D721Med (cell line): ENCODE results near the gene LIMK1.
"Not testable (repeated sequence)": the region's sequence is repeated elsewhere in the genome, so short reads cannot be mapped to it uniquely, and the experiment has no call there.

Experiments used
- DNase-seq: peaks from one replicate; pipeline ENCODE4 v3.0.0; 2011; ENCODE audit warnings: low spot score; ENCODE audit not compliant: insufficient read length
- FAIRE-seq: peaks from 2 replicates; lab custom pipeline; 2011; peaks lifted over from hg19 to GRCh38; lab: Jason Lieb, UNC
- TF ChIP-seq, protein P1 (sequence below): IDR thresholded peaks from 2 replicates; pipeline ENCODE4 v1.5.1; 2012; ENCODE audit warnings: mild to moderate bottlenecking, control low read depth; ENCODE audit not compliant: insufficient read depth; ENCODE audit errors: missing control alignments

LIMK1 gene

GRCh38 chr7:74106846-74107245 lies 23.2 kb downstream of the LIMK1 start:
- no peak for DNase-seq
- no peak for FAIRE-seq
- TF ChIP-seq, protein P1, sequence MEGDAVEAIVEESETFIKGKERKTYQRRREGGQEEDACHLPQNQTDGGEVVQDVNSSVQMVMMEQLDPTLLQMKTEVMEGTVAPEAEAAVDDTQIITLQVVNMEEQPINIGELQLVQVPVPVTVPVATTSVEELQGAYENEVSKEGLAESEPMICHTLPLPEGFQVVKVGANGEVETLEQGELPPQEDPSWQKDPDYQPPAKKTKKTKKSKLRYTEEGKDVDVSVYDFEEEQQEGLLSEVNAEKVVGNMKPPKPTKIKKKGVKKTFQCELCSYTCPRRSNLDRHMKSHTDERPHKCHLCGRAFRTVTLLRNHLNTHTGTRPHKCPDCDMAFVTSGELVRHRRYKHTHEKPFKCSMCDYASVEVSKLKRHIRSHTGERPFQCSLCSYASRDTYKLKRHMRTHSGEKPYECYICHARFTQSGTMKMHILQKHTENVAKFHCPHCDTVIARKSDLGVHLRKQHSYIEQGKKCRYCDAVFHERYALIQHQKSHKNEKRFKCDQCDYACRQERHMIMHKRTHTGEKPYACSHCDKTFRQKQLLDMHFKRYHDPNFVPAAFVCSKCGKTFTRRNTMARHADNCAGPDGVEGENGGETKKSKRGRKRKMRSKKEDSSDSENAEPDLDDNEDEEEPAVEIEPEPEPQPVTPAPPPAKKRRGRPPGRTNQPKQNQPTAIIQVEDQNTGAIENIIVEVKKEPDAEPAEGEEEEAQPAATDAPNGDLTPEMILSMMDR, result no peak

- no peak for DNase-seq
- FAIRE-seq, result no peak
- TF ChIP-seq, protein P1, result peak; percentile 5
These were observed 31.7 kb downstream of the LIMK1 start for GRCh38 chr7:74115326-74115725.

- FAIRE-seq, result no peak
- TF ChIP-seq, protein P1, result no peak
- DNase-seq, result no peak
These were observed 32.8 kb downstream of the LIMK1 start for GRCh38 chr7:74116356-74116755.

GRCh38 chr7:74119831-74120230 lies 36.2 kb downstream of the LIMK1 start:
- DNase-seq (no peak), FAIRE-seq (no peak)
- TF ChIP-seq, protein P1, result no peak

- DNase-seq, result no peak
- no peak for FAIRE-seq
- TF ChIP-seq, protein P1, result no peak
These were observed 38.0 kb downstream of the LIMK1 start for GRCh38 chr7:74121401-74122249.

DNA sequence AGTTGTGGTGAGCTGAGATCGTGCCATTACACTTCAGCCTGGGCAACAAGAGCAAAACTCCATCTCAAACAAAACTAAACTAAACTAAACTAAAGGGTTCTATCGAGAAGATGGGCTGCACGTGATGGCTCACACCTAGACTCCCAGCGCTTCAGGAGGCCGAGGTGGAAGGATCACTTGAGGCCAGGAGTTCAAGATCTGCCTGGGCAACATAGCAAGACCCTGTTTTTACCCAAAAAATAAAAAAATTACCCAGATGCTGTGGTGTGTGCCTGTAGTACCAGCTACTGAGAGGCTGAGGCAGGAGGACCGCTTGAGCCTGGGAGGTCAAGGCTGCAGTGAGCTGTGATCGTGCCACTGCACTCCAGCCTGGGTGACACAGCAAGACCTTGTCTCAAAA lies 40.3 kb downstream of the LIMK1 start:
- FAIRE-seq, DNase-seq: not testable (repeated sequence)

DNA sequence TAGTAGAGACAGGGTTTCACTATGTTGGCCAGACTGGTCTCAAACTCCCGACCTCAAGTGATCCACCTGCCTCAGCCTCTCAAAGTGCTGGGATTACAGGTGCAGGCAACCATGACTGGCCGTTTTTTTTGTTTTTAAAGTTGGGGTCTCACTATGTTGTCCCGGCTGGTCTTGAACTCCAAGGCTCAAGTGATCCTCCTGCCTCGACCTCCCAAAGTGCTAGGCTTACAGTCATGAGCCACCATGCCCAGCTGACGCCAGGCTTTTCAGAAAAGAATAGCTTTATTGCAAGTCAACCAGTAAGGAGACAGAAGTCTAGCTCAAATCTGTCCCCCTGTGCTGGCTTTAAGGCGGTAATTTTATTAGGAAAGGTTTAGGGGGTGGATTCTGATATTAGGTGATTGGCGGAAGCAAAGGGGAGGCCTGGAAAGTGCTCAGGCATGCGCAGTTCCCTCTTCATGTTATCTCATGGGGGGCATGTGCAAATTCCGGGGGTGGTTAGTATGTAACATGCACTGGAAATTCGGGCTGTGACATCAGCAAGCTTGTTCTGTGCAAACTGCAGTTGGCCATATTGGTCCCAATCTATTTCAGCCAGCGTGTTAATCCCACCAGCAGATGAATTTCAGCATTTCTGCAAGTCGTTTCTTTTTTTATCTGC lies 42.7 kb downstream of the LIMK1 start:
- TF ChIP-seq, protein P1, result no peak
- DNase-seq (no peak), FAIRE-seq (no peak)
